ENCODE results near the gene ASPSCR1. TPM values are rescaled to one million over a fixed set of nuclear protein-coding genes. Genes with fewer than 3 reads are reported as not detected.

Gene ASPSCR1
- total and polyA plus RNA-seq, 8 donors = 35.1 to 64.3 (median 44.4) TPM

- ATAC-seq = no peak
- Histone ChIP-seq H3K4me1 (peaks cover 25 to 39% of the 10 kb centered on the region in 2 donors), H3K36me3 (peaks cover 0 to 13% of the 10 kb centered on the region in 2 donors), H3K27me3 (no peaks in the 10 kb centered on the region), H3K4me3 (no peak overlapping the region), H3K9me3 (no peaks in the 10 kb centered on the region), H3K27ac (no peak overlapping the region)
- intact Hi-C loops (cut with DNase I) = no loop called here
- DNase-seq = no peak
- no peak for TF ChIP-seq CTCF (IDR thresholded peaks at IDR 0.05)
Observed at GRCh38 chr17:82024859-82025258, 47.4 kb downstream of the ASPSCR1 start.

DNA sequence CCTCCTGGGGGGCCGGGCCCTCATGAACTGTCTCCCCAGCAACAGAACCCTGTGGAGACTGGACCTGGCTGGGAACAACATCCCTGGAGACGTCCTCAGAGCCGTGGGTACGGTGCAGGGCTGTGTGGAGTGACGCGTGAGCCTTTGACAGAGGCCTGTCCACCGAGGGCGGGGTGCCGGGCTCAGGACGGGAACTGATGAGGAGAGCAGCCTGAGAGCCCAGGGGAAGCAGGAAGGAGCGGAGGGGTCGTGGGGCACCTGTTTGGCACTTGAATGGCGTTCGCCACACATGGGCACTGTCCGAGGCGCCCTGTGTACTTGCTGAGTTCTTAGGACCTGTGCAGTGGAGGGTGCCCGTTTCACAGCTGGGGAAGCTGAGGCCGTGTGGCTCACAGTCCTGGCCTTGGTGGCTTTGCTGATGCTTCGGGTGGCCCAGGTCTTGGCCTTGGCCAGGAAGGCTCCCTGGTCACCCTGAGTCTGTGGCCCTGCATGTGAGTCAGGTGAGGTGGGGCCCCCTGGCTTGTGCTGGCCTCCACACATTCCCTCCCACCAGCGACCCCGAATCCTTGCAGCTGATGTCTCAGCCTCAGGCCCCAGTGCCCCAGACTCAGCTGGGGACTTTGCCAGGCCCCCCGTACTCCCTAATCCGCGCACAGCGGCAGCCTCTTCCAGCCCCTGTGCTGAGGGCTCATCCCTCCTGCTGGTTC is 48.1 kb downstream of the ASPSCR1 start:
- Histone ChIP-seq H3K4me3 (no peak overlapping the region), H3K9me3 (no peaks in the 10 kb centered on the region), H3K27me3 (no peaks in the 10 kb centered on the region), H3K4me1 (peaks cover 30 to 41% of the 10 kb centered on the region in 2 donors), H3K36me3 (peaks cover 0 to 13% of the 10 kb centered on the region in 2 donors), H3K27ac (no peak overlapping the region)
- TF ChIP-seq CTCF (IDR thresholded peaks at IDR 0.05) = no peak
- DNase-seq (no peak), ATAC-seq (no peak)
- intact Hi-C loops (cut with DNase I) = no loop called here

DNA sequence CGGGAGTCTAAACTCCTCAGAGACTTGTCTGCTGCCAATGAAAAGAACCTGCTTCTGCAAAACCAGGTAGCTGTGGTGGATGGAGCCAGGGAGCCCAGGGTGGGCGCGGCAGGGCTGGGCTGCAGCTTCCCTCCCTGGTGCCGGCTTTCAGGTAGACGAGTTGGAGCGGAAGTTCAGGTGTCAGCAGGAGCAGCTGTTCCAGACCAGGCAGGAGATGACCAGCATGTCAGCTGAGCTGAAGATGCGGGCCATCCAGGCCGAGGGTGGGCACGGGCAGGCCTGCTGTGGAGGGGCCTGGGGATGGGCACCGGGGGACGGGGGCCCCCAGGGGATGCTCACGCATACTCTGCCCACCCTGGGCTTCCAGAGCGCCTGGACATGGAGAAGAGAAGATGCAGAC is 50.8 kb downstream of the ASPSCR1 start:
- Histone ChIP-seq H3K27ac (no peak overlapping the region), H3K36me3 (peaks cover 0 to 13% of the 10 kb centered on the region in 2 donors), H3K9me3 (no peaks in the 10 kb centered on the region), H3K4me3 (no peak overlapping the region), H3K4me1 (peaks cover 14 to 43% of the 10 kb centered on the region in 2 donors), H3K27me3 (peaks cover 0 to 12% of the 10 kb centered on the region in 2 donors)
- intact Hi-C loops (cut with DNase I) = no loop called here
- ATAC-seq (no peak), DNase-seq (no peak)
- TF ChIP-seq CTCF (IDR thresholded peaks at IDR 0.05) = no peak

DNA sequence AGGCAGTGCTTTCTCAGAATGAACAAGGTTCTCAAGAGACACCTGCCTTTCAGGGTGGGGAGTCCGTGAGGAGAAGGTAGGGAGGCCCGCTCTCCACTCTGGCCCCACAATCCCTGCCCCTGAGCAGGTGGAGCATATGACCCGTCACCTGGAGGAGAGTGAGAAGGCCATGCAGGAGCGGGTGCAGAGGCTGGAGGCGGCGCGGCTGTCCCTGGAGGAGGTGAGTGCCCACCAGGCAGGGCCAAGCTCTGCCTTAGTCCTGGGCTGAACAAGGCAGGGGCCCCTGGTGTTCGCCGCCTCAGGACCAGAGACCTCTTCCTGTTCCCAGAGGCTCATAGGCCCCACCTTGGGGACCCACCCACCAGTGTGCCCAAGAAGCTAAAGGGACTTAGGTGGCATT is 51.5 kb downstream of the ASPSCR1 start:
- Histone ChIP-seq H3K36me3 (peaks cover 0 to 13% of the 10 kb centered on the region in 2 donors), H3K4me3 (no peak overlapping the region), H3K9me3 (no peaks in the 10 kb centered on the region), H3K4me1 (peaks cover 9 to 36% of the 10 kb centered on the region in 2 donors), H3K27ac (no peak overlapping the region), H3K27me3 (peaks cover 0 to 12% of the 10 kb centered on the region in 2 donors)
- no peak for ATAC-seq
- no peak for DNase-seq
- intact Hi-C loops (cut with DNase I) = no loop called here
- TF ChIP-seq CTCF (IDR thresholded peaks at IDR 0.05) = no peak

- H3K9me3 ChIP-seq = no peaks in the 10 kb centered on the region
- H3K36me3 ChIP-seq = peaks cover 0 to 13% of the 10 kb centered on the region in 2 donors
- intact Hi-C loops (cut with DNase I) = no loop called here
- H3K27me3 ChIP-seq = peaks cover 0 to 12% of the 10 kb centered on the region in 2 donors
- no peak overlapping the region for H3K27ac ChIP-seq
- H3K4me1 ChIP-seq = peaks cover 5 to 32% of the 10 kb centered on the region in 2 donors
- no peak overlapping the region for H3K4me3 ChIP-seq
- ATAC-seq = no peak
- TF ChIP-seq CTCF (IDR thresholded peaks at IDR 0.05) = no peak
- DNase-seq = no peak
Observed at GRCh38 chr17:82029391-82029790, 52.0 kb downstream of the ASPSCR1 start.
